ENCODE results near the gene DNER.
"Not testable (repeated sequence)": the region's sequence is repeated elsewhere in the genome, so short reads cannot be mapped to it uniquely, and the experiment has no call there.

Gene DNER

DNA sequence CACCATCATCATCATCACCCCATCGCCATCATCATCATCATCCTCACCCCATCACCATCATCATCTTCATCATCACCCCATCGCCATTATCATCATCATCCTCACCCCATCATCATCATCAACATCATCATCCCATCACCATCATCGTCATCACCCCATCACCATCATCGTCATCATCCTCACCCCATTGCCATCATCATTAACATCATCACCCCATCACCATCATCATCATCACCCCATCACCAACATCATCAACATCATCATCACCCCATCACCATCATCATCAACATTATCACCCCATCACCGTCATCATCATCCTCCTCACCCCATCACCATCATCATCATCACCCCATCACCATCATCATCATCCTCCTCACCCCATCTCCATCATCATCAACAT, 151.0 kb downstream of the DNER start:
- DNase-seq: no peak

DNA sequence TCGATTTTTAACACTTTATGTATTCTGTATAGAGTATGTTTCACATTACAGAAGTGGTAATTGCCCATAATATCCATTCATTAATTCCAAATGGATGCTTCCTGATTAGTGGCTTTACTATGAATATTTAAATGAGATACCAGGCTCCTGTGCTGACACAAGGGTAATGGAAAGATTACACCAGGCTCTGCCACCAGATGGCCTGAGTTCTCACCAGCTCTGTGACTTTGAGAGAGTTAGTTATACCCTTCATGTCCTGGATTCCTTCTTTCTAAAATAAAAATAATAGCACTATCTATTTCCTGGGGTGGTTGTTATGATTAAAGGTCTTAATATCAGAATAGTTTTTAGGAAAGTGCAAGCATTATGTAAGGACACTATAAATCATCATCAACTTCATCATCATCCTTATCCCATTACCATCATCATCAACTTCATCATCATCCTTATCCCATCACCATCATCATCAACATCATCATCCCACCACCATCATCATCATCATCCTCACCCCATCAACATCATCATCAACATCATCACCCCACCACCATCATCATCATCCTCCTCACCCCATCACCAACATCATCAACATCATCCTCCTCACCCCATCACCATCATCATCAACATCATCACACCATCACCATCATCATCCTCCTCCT, 151.8 kb downstream of the DNER start:
- no peak for DNase-seq

DNA sequence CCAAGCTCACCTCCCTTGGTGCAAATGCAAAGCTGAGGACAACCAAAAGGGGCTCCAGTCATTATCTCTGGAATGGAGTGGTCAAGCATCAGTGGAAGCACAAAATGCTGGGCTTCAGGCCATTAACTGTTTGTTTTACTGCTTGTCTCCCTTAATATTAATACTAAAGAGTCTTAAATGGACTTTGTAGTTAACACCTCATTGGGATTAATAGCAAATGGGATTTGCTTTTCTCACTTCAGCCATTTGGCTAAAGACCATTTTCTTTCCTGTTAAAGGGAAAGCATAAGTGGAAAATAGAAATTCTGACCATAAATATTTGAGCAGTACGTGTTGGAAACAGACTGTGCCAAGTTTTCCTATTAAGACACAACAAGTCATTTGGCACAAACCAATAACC, 154.4 kb downstream of the DNER start:
- no peak for DNase-seq

DNA sequence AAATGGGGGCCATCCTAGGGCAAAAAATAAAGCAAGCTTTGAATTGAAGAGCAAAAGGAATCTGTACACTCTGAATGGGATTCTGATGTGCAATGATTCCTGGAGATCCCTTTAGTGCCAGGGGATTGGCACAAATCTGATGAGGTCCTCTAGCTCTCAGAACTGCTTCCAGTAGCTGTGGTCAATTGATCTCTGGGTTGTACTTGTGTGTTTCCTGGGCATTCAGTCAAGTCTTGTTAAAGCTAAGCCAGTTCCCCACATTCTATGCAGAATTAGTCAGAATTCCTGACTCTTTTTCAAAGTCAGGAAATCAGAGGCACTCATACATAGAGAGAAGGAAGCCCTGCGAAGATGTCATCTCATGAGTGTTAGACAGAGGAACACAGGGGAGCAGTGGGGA, 161.3 kb downstream of the DNER start:
- no peak for DNase-seq

DNA sequence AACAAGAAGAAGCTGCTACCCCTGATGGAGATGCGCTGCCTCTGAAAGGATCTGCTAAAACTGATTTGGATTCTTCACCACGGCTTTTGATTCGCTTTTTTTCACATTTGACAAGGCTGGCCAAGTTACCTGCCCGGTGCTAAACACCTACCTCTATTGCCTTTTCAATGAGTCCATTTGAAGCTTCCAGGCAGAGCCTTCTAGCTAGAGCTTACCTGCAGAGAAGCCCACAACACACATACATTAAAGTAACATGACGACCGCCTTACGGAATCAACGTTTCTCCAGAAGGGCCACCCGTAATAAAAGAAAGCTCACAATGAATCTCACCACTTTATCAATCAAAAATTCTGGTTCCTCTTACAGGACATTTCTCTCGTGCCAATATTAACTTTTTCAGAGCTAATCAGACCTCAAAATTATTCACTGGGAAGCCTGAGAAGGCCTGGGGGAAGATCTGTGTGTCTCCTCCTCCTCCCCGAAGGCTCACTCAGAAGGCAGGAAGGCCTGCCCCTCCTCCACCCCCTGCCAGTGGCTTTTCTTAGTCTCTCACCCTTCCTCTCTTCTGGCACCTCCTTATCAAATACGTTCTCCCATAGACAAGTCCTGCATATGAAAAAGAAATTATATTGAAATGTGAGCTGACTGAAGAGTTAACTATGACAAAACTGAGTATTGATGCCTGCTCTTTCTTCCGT, 171.0 kb downstream of the DNER start:
- DNase-seq: no peak

DNA sequence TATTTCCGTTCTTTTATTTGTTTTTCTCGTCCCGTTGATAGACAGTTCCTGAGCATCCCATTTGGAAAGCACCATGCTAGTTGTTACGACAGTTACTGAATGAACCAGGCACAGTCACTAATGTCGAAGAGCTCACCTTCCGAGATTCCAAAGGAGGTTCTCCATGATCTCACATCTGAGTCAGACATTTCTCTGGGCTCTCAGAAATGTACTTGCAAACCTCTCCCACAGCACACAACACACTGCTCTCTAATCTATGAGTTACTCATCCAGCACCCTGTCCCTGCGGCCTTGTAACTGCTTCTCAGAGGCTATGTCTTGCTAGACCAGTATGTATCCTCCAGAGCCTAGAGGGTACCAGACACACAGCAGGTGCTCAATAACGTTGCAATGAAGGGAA, 174.7 kb downstream of the DNER start:
- DNase-seq: no peak

DNA sequence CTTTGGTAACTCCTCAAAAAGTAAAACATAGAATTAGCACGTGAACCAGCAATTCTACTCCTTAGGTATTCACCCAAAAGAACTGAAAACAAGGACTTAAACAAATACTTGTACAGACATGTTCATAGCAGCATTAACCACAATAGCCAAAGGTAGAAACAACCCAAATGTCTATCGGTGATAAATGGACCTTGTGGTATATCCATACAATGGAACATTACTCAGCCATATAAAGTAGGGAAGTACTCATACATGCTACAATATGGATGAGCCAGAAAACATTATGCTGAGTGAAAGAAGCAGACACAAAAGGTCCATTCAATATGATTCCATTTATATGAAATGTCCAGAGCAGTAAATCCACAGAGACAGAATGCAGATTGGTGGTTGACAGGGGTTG, 182.8 kb downstream of the DNER start:
- DNase-seq: no peak

DNA sequence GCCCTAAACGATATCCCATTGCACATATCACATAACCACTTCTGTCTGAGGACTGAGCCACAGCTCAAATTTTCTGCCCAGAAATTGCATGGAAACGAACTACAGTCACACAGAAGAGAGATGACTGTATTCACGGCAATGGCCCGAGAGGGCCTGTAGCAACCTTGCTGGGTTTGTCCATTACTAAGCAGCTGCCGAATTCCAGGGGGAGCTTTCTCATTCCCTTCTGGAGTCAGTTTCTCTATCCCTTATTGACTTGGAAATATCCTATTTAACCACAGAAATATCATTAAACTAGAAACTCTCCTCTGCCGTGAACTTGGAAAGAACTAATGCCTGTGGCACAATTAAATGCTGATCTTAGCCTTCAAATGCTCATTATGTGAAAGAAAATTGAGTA, 183.9 kb downstream of the DNER start:
- no peak for DNase-seq

DNA sequence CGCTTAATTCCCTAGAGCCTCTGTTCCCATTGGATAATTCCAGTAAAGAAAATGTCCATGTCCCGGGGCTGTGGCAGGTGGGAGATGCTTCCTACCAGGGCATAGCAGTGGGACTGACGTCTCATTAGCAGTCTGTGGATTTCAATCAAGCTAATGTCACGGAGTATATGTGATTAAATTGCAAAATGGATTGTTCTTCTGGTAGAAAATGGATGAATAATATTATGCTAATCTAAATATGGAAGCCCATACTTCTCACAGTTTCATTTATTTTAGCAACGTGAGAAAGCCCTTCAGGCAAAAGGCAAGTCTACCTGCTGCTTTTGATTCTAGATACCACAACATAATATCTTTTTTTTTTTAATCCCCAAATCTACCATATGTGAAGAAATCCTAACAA, 185.5 kb downstream of the DNER start:
- DNase-seq: no peak

DNA sequence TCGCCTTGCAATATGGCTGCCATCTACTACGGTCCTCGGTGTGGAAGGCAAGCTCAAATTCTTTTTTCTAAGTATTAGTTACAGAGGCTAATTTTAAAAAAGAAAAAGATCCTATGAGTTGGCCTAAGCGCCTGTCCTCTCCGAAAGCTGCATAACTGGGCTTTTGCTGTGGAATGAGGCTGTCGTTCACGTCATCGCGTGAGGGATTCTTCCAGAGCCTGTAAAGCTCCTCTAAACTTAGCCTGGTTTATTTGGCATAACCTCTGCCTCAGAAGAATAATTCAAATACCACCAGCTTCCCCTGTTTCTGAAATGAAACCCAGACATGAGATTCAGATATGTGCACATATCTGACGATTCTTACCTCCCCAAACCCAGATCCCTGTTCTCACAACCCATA, 187.4 kb downstream of the DNER start:
- no peak for DNase-seq

DNA sequence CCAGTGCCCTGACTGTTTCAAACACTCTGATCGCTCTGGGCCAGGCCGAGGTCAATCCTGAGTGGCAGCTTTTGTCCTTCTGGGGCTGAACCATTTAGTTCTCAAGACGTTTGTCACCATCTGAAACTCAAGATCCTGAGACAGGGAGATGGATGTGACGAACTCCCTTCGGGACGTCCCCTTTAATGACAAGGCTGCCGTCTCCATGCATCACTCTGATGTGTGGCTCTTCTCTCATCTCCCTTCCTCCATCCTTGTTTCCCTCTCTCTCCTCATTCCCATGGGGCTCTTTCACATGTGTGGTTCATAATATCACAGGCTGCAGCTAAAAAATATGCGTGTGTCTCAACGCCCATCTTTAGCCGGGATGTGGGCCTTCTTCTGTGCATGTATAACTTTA, 189.6 kb downstream of the DNER start:
- DNase-seq: no peak

DNA sequence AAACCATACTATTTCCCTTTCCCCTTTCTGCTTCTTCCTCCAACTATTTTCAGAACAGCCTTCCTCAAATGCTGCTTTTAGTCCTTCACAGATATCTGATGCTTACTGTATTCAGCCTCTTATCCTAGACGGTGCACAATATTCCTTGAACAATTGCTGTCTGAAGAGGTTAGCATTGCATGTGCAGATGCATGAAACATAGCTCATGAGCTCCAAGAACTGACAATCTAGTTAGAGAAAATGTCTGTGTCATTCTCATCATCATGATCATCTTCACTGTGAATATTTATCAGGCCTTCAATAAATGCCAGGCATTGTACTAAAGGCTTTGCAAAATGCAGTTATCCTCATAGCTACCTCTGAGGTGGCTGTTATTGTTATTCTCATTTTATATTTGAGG, 190.7 kb downstream of the DNER start:
- DNase-seq: no peak

DNA sequence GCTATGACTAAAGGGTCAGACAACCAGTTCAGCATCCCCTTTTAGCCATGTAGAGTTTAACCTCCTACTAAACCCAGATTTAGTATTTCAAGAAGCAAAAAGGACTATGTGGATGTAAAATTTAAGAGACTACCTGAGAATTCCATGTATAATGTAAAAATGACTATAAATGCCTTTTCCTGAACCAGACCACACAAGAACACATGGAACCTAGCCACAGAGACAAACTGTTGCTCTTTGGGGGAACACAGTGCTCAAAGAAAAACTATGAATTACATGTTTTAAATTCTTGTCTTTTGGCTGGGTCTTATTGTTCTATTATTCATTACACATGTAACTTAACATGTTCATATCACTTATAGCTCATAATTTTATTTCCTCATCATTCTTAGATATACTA, 192.8 kb downstream of the DNER start:
- no peak for DNase-seq

DNA sequence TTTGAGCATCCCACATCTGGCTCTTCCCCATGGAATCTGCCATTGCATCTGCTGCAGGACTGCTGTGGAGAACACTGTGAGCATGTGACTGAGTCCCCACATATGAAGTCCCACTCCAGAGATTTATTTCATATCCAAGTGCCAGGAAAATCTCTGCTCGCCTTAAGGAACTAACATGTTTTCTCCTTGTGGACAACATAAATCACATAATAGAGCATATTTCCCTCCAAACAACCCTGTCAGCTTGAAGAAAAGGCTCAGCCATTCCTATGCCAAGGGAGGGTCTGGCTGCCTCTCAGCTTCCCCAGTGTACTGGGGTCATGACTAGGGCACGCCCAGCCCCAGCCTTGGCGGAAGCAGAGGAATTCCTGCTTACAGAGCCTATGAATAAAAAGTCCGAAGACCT, 193.7 kb downstream of the DNER start:
- DNase-seq: no peak

DNA sequence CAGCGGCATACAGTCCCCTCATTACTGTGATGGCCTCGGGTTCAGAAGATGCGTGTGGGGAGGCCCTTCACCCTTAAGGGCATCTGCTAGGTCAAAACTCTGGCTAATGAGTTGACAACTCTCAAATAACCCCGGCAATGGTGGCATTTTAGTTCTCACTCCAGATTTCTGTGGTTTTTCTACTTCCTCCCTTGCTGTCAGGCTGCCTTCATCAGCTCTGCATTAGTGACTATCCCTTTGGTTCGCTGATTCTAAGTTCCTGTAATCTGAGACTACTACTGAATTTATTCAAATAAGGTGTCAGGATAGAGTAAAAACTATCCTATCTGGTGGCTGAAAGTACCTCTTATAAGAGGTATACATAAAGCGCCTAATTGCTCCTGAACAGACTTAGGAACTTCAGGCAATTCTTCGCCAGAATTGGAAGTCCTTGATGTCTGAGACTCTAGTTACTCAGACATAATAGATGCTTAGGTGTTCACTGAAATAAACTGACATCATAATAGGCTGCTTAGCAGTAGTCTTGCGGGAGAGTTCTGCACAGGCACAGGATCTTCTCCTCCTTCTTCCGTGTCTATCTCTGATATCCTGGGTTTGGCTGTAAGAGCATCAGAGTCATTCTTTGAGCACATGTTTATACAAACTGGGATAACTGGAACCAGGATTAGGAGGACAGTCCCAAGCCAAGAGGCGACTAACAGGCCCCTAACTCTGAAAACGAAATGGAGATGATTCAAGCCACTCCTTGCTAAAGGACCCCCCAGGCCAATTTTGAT, 194.5 kb downstream of the DNER start:
- no peak for DNase-seq

DNA sequence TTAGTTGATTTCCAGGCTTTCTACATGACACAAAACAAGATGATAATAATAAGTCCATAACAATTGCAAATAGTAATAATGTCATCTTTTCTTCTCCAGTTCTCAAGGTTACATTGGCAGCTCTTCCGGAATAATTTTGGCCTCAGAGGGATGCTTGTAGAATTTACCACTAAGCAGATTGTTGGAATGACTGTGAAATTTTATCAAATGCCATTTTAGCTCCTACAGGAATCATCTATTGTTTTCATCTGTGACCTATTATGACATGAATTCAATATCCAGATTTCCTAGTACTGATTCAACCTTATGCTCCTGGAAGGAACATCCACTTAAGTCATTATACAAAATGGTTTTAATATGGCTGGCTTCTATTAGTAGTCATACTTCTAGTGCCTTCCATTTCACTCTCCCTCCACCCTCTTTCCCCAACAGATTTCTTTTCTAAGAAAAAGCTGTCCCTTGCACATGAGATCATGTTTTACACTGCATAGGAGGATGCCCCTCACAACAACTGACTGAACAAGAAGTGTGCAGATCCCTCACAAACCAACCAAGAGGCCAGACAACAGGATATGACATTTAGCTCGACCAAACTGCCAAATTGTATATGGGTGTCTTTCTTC, 200.0 kb downstream of the DNER start:
- no peak for DNase-seq

DNA sequence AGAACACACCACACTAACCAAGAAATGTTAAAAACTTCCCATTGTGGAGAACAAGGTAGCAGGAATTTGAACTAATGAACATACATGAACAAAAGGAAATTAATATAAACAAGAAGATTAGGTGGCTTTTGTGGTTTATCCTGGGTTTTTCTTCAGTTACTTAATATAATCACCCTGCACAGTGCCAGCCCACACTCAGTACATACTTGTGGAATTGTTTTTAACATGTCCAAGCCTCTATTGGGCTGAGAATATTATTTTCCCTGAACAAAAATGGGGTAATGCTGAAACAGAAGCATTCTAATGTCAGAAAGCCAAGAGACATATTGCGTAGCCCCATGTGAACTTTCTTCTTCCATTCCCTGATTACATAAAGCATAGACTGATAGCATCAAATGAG, 202.8 kb downstream of the DNER start:
- no peak for DNase-seq

DNA sequence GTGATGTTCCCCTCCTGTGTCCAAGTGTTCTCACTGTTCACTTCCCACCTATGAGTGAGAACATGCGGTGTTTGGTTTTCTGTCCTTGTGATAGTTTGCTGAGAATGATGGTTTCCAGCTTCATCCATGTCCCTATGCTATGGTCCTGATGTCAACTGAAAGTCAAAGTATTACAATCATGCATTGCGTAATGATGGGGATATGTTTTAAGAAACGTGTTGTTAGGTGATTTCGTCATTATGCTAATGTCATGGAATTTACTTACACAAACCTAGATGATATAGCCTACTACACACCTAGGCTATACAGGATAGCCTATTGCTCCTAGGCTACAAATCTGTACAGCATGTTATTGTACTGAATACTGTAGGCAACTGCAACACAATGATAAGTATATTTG, 207.7 kb downstream of the DNER start:
- DNase-seq: not testable (repeated sequence)

DNA sequence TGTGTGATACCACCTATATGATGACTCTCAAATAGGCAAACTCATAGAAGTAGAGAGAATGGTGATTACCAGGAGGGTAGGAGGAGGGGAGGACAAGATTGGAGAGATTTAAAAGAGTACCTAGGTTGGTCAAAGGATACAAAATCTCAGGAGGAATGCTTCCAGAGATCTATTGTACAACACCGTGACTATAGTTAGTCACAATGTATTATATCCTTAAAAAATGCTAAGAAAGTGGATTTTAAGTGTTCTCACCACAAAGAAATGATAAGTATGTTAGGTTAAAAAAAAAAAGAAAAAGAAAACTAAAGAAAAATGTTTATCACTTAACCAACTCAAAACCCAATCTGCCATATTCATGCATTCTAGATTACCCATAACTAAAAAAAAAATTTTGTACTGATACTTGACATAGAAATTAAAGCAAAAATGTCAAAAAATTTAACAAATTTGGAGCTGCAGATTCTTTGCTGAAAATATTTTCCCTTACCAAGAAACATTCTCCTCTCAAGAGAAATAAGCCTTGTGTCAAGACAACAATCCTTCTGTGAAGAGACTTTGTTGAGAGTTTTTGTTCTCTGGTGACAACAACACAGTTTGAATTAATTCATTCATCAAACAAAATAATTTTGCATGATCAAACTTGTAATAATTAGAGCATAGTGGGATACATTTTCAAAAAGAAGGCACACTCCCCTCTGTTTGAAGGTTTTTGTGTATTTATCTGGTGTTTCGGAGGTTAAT, 213.1 kb downstream of the DNER start:
- no peak for DNase-seq

DNA sequence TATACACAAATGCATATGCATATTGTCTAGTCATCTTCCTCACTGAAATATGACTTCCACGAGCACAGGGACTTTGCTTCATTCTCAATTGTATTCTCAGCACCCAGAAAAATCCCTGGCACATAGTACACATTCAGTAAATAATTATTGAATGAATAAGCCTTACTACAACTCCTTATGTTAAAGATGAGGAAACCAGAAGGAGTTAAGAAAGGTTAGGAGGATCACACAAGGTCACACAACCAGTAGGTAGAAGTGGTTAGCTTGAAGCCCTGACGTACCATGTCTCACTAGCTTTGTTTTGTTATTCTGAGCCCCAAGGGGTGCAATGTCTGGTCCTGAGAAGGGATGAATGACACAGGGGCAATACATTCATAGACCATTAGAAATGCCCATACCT, 222.3 kb downstream of the DNER start:
- no peak for DNase-seq

DNA sequence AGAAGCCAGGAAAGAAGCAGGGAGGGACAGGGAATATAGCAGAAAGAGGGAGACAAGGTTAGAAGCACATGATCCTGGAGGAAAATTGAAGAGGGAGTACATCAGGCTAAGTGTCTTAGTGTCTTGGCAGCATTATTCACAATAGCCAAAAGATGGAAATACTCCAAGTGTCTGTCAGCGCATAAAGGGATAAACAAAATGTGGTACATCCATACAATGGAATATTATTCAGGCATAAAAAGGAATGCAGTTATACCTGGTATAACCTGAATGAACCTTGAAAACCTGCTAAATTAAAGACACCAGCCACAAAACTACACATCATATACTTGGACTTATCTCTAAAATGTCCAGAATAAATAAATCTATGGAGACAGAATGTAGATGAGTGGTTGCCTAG, 224.2 kb downstream of the DNER start:
- no peak for DNase-seq

DNA sequence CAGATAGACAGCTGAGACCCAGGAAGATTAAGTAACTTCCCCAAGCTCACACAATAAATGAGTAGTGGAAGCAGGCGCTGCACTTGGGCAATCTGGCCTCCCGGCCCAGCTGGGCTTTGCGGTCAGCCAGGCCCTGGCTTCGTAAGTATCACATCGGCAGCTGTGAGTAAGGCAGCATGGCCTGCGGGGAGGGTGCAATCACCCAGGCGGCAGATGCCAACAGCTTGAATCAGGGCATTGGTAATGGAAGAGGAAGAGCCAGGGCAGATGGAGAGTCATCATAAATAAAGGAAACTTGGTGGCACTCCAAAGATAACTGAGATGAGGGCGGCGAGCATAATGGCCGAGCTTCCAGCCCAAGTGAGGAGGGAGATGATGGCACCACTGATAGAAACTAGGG, 225.3 kb downstream of the DNER start:
- DNase-seq: no peak

DNA sequence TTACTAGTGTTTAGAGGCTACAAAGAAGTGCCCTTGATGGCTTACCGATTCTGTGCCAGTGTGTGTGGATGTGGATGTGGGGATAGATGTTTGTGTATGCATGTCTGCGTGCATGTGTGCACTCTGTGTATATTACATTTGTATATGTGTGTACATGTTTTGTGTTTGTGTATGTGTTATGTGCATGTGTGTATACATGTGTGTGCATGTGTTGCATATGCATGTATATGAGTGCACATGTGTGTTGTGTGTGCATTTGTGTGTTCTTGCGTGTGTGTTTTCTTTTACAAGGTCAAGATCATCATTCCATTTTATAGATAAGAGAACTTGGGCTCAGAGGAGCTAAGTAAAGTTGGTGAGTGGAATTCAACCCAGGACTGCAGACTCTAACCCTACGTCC, 226.1 kb downstream of the DNER start:
- DNase-seq: no peak

Measured in NK-92 treated with Interleukin-12 subunit alpha and Interleukin-12 subunit beta, amount 100 ng/mL, for 24 hours (cell line).